M059J (cell line): ENCODE data around the gene RBBP9. TPM values are rescaled to one million over a fixed set of nuclear protein-coding genes. Genes with fewer than 3 reads are reported as not detected.
"Not testable (repeated sequence)": the region's sequence is repeated elsewhere in the genome, so short reads cannot be mapped to it uniquely, and the experiment has no call there.

Experiments
- DNase-seq: peaks from one replicate; pipeline ENCODE4 v3.0.0-alpha.2; 2012; ENCODE audit warnings: low read depth
- total RNA-seq: library from RNA; depleted of rRNA; stranded (reverse); fragments of >200 nt; shearing (Covaris generic); gene quantifications from 2 replicates; pipeline ENCODE4 v1.2.3, GENCODE V29; 2014; rRNA removed

The RBBP9 gene
- total RNA-seq, 1 experiment from 2014 or later: 50.4 TPM

DNA sequence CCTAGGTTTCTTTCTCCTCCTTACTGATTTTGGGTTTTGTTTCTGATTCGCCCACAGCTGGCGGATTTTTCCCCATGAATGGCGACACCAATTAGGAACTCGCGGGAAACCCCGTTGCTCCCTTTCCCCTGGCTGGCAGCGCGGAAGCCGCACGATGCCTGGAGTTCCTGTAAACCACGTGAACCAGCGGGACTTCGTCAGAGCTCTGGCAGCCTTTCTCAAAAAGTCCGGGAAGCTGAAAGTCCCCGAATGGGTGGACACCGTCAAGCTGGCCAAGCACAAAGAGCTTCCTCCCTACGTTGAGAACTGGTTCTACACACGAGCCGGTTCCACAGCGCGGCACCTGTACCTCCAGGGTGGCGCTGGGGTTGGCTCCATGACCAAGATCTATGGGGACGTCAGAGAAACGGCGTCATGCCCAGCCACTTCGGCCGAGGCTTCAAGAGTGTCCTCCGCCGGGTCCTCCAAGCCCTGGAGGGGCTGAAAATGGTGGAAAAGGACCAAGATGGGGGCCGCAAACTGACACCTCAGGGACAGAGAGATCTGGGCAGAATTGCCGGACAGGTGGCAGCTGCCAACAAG lies 7.5 kb upstream of the RBBP9 start:
- no peak for DNase-seq

DNA sequence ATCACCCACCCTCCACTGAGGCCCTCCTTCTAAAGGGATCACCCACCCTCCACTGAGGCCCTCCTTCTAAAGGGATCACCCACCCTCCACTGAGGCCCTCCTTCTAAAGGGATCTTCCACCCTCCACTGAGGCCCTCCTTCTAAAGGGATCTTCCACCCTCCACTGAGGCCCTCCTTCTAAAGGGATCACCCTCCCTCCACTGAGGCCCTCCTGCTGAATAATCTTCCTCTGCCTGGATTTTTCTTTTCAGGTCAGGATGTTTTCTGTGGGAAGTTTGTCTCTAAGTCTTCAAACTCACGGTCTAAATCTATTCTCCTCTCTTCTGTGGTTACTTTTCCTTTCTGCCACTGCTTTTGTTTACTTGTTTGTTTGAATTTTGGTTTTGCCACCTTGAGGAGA lies 4.6 kb upstream of the RBBP9 start:
- DNase-seq: not testable (repeated sequence)

DNA sequence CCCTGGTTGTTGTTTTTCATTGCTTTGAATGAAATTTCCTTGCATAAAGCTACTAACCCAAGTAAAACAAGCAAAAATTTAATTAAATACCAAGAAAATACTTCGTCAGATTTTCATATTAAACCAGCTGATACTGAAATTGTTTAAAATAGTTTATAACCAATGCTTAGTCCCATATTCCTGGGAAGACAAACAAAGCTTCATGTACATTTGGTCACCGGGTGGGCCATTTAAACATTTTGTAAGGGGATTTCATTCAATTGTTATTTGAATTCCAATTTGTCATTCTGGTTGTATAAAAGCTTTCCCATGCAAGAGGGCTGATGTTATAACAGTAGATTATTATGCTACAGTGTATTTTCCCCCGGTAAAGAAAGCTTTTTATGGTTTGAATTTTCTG lies 578 bp upstream of the RBBP9 start:
- DNase-seq: no peak

GRCh38 chr20:18496042-18496441 lies 983 bp downstream of the RBBP9 start:
- peak; percentile 25 for DNase-seq

DNA sequence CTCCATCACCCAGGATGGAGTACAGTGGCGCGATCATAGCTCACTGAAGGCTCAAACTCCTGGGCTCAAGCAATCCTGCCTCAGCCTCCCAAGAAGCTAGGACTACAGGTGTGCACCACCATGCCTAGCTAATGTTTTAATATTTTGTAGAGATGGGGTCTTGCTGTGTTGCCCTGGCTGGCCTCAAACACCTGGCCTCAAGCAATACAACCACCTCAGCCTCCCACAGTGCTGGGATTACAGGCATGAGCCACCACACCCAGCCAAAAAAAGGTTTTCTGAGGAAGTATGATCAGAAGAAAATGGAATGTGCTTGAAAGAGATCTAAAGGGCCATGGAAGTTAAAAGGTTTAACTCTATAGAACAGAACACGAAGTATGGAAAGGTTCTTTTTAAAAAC lies 8.7 kb downstream of the RBBP9 start:
- no peak for DNase-seq

DNA sequence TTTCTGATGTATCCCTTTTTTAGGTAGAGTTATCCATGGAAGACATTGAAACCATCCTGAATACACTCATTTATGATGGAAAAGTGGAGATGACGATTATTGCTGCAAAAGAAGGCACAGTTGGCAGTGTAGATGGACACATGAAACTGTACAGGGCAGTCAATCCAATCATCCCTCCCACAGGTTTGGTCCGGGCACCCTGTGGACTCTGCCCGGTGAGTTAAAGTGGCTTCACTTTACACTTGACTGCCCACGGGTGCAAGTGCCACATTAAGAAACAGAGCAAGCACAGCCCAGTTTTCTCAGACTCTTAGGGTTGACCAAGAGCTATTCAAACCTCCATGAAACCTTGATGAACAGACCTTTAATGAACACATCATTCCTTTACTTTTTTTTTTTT lies 15.4 kb downstream of the RBBP9 start:
- DNase-seq: no peak

DNA sequence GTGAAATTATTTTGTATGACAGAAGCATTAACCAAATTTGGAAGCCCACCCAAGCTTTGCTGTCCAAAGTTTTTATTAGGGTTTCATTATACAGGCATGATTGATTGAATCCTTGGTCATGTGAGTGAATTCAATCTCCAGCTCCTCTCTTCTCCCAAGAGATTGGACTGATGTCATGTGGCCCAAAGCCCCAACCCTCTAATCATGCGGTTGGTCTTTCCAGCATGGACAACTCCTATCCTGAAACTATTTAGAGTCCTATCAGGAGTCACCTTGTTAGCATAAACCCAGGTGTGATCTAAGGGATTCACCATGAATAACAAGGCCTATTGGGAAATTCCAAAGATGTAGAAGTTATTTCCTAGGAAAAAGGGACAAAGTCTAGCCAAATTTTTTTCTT lies 19.2 kb downstream of the RBBP9 start:
- DNase-seq: no peak

DNA sequence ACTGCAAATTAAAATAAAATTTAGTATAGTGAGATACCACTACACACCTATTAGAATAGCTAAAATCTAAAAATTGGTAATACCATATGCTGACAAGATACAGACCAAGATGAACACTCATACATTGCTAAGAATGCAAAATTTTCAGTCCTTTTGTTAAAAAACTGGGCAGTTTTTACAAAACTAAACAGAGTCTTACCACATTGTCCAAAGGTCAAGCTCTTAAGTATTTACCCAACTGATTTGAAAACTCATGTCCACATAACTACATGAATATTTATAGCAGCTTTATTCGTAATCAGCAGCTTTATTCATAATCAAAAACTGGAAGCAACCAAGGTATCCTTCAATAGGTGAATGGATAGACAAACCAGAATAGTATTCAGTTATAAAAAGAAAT lies 19.8 kb downstream of the RBBP9 start:
- no peak for DNase-seq

DNA sequence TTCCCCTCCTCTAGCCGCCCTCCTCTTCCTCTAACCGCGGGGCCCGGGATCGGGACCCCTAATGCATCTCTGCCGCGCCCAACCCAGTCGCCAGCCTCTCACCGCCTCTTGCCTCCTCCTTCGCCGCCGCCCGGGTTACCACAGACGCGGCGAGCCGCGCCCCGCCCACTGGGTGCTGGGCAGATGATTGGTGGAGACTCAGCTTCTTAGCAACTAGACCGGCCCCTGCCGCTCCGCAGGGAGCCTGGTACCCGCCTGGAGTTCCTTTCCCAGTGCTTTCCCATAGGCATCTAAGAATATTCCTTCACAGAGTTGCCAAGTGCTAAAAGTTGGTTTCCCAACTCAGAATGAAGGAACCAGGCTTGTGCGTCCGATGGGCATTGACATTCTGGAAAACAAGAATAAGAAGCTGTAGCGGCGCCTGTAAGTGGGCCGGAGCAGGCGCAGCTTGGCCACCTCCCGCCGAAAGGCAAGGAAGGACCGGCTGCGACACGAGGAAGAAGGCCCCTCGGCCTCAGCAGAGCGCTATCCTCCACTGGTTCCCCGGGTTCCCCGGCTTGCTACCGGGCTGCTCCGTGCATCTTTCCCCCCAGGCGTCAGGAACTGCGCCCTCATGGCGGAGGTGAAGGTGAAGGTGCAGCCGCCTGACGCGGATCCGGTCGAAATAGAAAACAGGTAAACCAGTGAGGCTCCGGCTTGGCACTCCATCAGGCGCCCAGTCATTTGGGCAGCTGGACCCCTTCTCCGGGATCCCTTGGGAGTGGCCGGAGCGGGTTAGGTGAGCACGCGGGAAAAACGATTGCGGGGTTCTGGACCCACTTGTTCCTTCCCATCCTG lies 29.9 kb downstream of the RBBP9 start, which contains the start of the genes DZANK1 and POLR3F:
DZANK1 (minus strand) TSS at position 137 of the 837 bp plus-strand sequence. CDS start 1,672 bp downstream, outside the sequence.
POLR3F (plus strand) TSS at position 497 of the 837 bp plus-strand sequence; CDS start at position 614, 117 bp downstream.
- DNase-seq: peak; percentile 98

DNA sequence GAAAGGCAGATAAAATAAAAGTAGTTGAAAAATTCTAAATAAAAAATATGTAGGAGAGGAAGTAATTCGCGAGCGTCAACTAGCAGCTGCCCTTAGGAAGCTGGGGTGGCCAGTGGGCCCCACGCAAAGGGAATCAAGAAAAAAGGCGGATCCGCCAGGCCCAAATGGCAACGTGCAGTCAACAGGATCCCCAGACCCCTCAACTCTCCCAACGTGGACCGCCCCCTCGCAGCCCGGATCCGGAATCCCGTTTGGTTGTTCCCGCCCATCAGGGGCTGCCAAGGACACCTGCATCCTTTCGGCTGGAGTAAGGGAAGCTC lies 30.5 kb downstream of the RBBP9 start:
- DNase-seq: no peak

DNA sequence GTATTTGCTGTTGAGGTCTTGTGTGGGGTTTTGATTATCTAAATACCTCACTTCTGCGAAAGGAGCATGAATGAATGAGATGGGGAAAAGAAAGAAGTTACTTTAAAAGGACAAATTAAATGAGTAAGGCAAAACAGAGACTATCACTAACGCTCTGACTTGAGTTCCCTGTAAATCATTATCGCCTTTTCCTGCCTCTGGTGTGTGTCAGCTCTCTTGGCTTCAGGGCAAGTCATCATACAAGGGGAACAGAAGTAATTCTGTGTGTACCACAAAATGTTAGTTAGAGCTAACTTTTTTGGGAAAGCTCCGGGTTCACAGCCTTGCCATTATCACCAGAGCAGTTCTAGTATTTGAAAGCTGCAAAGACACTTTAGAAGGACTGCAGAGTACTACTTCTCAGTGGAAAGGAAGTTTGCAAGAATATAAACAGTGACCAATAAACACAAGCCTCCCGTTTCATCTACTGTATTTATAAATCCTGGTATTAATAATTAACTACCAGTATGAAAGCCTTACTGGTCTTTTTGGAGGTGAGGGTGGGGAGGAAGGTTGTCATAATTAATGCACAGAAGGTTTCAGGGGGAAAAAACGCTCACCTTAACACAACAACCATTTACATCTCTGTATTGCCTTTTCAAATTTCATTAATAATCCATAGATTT lies 31.4 kb downstream of the RBBP9 start:
- no peak for DNase-seq

- DNase-seq: no peak
These were observed 40.4 kb downstream of the RBBP9 start for GRCh38 chr20:18456600-18456999.

DNA sequence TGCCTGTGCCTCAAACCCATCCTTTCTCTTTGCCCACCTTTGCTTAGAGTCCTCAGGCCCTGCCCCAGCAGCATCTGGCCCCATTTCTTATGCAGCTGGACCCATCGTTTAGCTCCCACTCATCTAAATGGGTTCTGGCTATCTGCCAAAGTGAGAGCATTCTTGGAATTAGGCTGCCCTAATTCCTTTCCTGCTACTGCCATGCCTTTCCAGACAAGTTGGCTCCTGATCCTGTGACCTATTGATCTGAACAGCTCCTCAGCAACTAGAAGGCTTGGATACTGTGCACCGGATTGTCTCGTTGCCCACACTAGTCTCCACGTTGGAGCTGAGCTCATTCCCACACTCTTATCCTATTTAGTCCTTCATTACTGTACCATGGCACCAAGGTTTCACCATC lies 53.1 kb downstream of the RBBP9 start:
- peak; percentile 37 for DNase-seq

GRCh38 chr20:18440403-18440802 lies 56.6 kb downstream of the RBBP9 start:
- DNase-seq: no peak

- DNase-seq: no peak
These were observed 60.2 kb downstream of the RBBP9 start for GRCh38 chr20:18436847-18437246.

Other genes with a start within 250 kb of the RBBP9 start
- gene ZNF133, start 208.7 kb downstream of the RBBP9 start, total RNA-seq: 23.8 and 31.5 TPM in 2 replicates
- 1.7 and 1.8 TPM in 2 replicates for gene DZANK1, start 30.2 kb downstream of the RBBP9 start, total RNA-seq
- gene POLR3F, start 29.8 kb downstream of the RBBP9 start, total RNA-seq: 17.7 and 28.2 TPM in 2 replicates
- 108 and 129 TPM in 2 replicates for gene SEC23B, start 10.7 kb upstream of the RBBP9 start, total RNA-seq
- 222 and 278 TPM in 2 replicates for gene SMIM26, start 70.2 kb upstream of the RBBP9 start, total RNA-seq
- gene DTD1, start 90.8 kb upstream of the RBBP9 start, total RNA-seq: 94.2 and 102 TPM in 2 replicates